Rectal smooth muscle tissue (tissue), 1 donor: ENCODE results near the gene KLHL36.

Experiments used
- H3K27ac ChIP-seq: one replicate; pipeline ENCODE4 v1.7.0; 2013; ENCODE audit warnings: low read depth, low read length, inconsistent platforms
- H3K27me3 ChIP-seq: one replicate; pipeline ENCODE4 v1.7.0; 2013; ENCODE audit warnings: low read length; ENCODE audit not compliant: control insufficient read depth, insufficient read depth
- H3K36me3 ChIP-seq: one replicate; pipeline ENCODE4 v1.7.0; 2013; ENCODE audit warnings: low read length; ENCODE audit not compliant: control insufficient read depth, insufficient read depth
- H3K4me1 ChIP-seq: one replicate; pipeline ENCODE4 v1.7.0; 2013; ENCODE audit warnings: low read length; ENCODE audit not compliant: control insufficient read depth, insufficient read depth
- H3K4me3 ChIP-seq: one replicate; pipeline ENCODE4 v1.7.0; 2013; ENCODE audit warnings: low read length
- H3K9ac ChIP-seq: one replicate; pipeline ENCODE4 v1.7.0; 2013; ENCODE audit warnings: low read length

Gene KLHL36

GRCh38 chr16:84654998-84655397, 6.7 kb downstream of the KLHL36 start:
- Histone ChIP-seq H3K4me3 (no peak overlapping the region), H3K9ac (no peak overlapping the region), H3K4me1 (no peaks in the 10 kb centered on the region), H3K27ac (no peak overlapping the region), H3K27me3 (no peaks in the 10 kb centered on the region), H3K36me3 (peaks cover 31% of the 10 kb centered on the region)

- H3K36me3 ChIP-seq, result peaks cover 36% of the 10 kb centered on the region
- H3K27ac ChIP-seq, result no peak overlapping the region
- H3K27me3 ChIP-seq, result no peaks in the 10 kb centered on the region
- no peaks in the 10 kb centered on the region for H3K4me1 ChIP-seq
- H3K4me3 ChIP-seq, result no peak overlapping the region
- H3K9ac ChIP-seq, result no peak overlapping the region
Observed at GRCh38 chr16:84656649-84657048, 8.3 kb downstream of the KLHL36 start.

GRCh38 chr16:84657229-84657837, 9.0 kb downstream of the KLHL36 start:
- H3K4me1 ChIP-seq, result no peaks in the 10 kb centered on the region
- no peak overlapping the region for H3K27ac ChIP-seq
- no peak overlapping the region for H3K4me3 ChIP-seq
- H3K36me3 ChIP-seq, result peaks cover 42% of the 10 kb centered on the region
- H3K9ac ChIP-seq, result no peak overlapping the region
- H3K27me3 ChIP-seq, result no peaks in the 10 kb centered on the region

- peaks cover 51% of the 10 kb centered on the region for H3K36me3 ChIP-seq
- no peak overlapping the region for H3K9ac ChIP-seq
- H3K27me3 ChIP-seq, result no peaks in the 10 kb centered on the region
- no peak overlapping the region for H3K27ac ChIP-seq
- no peaks in the 10 kb centered on the region for H3K4me1 ChIP-seq
- H3K4me3 ChIP-seq, result no peak overlapping the region
Observed at GRCh38 chr16:84658690-84659089, 10.4 kb downstream of the KLHL36 start.

GRCh38 chr16:84659656-84660300, 11.5 kb downstream of the KLHL36 start:
- peaks cover 55% of the 10 kb centered on the region for H3K36me3 ChIP-seq
- no peak overlapping the region for H3K27ac ChIP-seq
- no peak overlapping the region for H3K4me3 ChIP-seq
- H3K27me3 ChIP-seq, result no peaks in the 10 kb centered on the region
- H3K4me1 ChIP-seq, result no peaks in the 10 kb centered on the region
- H3K9ac ChIP-seq, result no peak overlapping the region

- Histone ChIP-seq H3K4me3 (no peak overlapping the region), H3K27ac (no peak overlapping the region), H3K9ac (no peak overlapping the region), H3K36me3 (peaks cover 53% of the 10 kb centered on the region), H3K27me3 (no peaks in the 10 kb centered on the region), H3K4me1 (no peaks in the 10 kb centered on the region)
Observed at GRCh38 chr16:84660973-84661372, 12.7 kb downstream of the KLHL36 start.

GRCh38 chr16:84661418-84662060, 13.2 kb downstream of the KLHL36 start:
- H3K4me3 ChIP-seq, result no peak overlapping the region
- H3K27me3 ChIP-seq, result no peaks in the 10 kb centered on the region
- peaks cover 53% of the 10 kb centered on the region for H3K36me3 ChIP-seq
- H3K4me1 ChIP-seq, result no peaks in the 10 kb centered on the region
- H3K27ac ChIP-seq, result no peak overlapping the region
- H3K9ac ChIP-seq, result no peak overlapping the region

- H3K36me3 ChIP-seq, result peaks cover 45% of the 10 kb centered on the region
- H3K9ac ChIP-seq, result no peak overlapping the region
- no peaks in the 10 kb centered on the region for H3K4me1 ChIP-seq
- H3K27me3 ChIP-seq, result no peaks in the 10 kb centered on the region
- no peak overlapping the region for H3K4me3 ChIP-seq
- H3K27ac ChIP-seq, result no peak overlapping the region
Observed at GRCh38 chr16:84662471-84662870, 14.2 kb downstream of the KLHL36 start.

GRCh38 chr16:84663433-84664101, 15.3 kb downstream of the KLHL36 start:
- no peak overlapping the region for H3K27ac ChIP-seq
- no peak overlapping the region for H3K4me3 ChIP-seq
- H3K27me3 ChIP-seq, result no peaks in the 10 kb centered on the region
- no peak overlapping the region for H3K9ac ChIP-seq
- no peaks in the 10 kb centered on the region for H3K4me1 ChIP-seq
- peaks cover 36% of the 10 kb centered on the region for H3K36me3 ChIP-seq

GRCh38 chr16:84665359-84665758, 17.0 kb downstream of the KLHL36 start:
- Histone ChIP-seq H3K4me1 (no peaks in the 10 kb centered on the region), H3K4me3 (no peak overlapping the region), H3K9ac (no peak overlapping the region), H3K27me3 (no peaks in the 10 kb centered on the region), H3K36me3 (peaks cover 24% of the 10 kb centered on the region), H3K27ac (no peak overlapping the region)

- Histone ChIP-seq H3K4me3 (no peak overlapping the region), H3K36me3 (peaks cover 24% of the 10 kb centered on the region)
Observed at GRCh38 chr16:84665843-84666242, 17.5 kb downstream of the KLHL36 start.

GRCh38 chr16:84667600-84668309, 19.4 kb downstream of the KLHL36 start:
- no peak overlapping the region for H3K27ac ChIP-seq
- H3K27me3 ChIP-seq, result no peaks in the 10 kb centered on the region
- H3K4me3 ChIP-seq, result no peak overlapping the region
- H3K4me1 ChIP-seq, result no peaks in the 10 kb centered on the region
- peaks cover 13% of the 10 kb centered on the region for H3K36me3 ChIP-seq
- no peak overlapping the region for H3K9ac ChIP-seq

More at GRCh38 chr16:84665843-84666242, 17.5 kb downstream of the KLHL36 start:
- no peak overlapping the region for H3K9ac ChIP-seq
- no peaks in the 10 kb centered on the region for H3K27me3 ChIP-seq
- no peak overlapping the region for H3K27ac ChIP-seq
- no peaks in the 10 kb centered on the region for H3K4me1 ChIP-seq
